GM11168 (cell line): ENCODE measurements around the gene KRTAP3-1.
"Not testable (repeated sequence)": the region's sequence is repeated elsewhere in the genome, so short reads cannot be mapped to it uniquely, and the experiment has no call there.

Source experiments
- in situ Hi-C: fragments of 300-500 bp; cut with MboI; formaldehyde crosslinking; loops from one replicate; pipeline ENCODE4 v1.12.0; 2022; ENCODE audit warnings: low sequenced_read_pairs; ENCODE audit not compliant: unreplicated experiment

Gene KRTAP3-1

DNA sequence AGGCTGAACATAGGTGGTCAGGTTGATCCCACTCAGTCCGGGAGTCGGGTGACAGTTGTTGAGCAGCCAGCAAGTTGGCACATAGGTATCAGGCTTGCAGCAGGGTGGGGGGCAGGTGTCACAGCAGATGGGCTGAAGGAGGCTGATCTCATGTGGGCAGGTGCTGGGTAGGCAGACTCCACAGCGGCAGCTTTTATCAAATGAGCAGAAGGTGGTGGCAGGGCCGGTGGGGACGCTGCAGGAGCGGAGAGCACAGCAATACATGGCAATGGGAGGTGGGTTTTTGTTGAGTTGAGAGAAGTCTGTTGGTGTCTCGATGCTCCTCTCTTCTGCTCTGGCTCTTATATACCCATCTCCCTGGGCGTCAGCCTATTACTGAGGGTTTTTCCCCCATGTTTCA lies at the start of gene KRTAP3-1:
KRTAP3-1 (minus strand) TSS at position 318 of the 400 bp plus-strand sequence; CDS start at position 264, 54 bp downstream.
- in situ Hi-C loops: no loop called here

DNA sequence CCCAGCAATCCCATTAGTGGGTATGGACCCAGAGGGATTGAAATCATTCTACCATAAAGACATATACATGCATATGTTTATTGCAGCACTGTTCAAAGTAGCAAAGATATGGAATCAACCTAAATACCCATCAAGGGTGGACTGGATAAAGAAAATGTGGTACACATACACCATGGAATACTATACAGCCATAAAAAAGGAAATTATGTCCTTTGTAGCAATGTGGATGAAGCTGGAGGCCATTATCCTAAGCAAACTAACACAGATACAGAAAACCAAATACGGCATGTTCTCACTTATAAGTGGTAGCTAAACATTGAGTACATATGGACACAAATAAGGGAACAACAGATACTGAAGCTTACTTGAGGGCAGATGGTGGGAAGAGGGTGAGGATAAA lies 48.6 kb upstream of the KRTAP3-1 start:
- in situ Hi-C loops: no loop called here

DNA sequence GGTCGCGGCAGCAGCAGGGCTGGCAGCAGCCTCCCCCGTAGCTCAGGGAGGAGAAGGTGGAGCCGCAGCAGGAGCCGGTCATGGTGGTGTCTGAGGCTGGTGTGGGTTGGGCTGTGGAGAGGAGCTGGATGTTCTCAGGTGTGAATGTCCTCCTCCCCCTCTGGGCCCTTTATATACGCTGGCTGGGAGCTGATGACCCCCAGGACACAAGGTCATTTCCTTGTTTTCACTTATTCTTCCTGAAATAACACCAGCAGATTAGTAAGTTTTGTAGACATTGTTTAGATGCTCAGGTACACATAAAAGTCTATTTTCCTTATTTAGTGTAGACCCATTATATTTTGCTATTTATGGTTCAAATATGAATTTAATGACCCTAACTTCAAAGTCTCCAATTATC lies 46.2 kb upstream of the KRTAP3-1 start, which contains the start of gene KRTAP2-2:
KRTAP2-2 (minus strand) TSS at position 101 of the 400 bp plus-strand sequence; CDS start at position 82, 19 bp downstream.
- in situ Hi-C loops: not testable (repeated sequence)

DNA sequence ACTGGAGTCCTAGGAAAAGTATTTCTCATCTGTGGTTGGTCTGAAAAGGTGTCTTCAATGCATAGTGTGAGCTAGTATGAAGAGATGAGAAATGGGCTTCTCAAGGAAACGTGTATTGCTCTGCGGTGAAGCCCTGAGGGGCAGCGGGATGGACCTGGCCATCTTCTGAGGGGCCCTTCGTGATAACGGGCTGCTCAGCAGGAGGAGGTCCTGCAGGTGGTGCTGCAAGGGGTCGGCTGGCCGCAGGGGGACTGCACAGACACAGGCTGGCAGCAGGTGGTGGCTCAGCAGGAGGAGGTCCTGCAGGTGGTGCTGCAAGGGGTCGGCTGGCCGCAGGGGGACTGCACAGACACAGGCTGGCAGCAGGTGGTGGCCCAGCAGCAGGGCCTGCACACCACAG lies 45.6 kb upstream of the KRTAP3-1 start:
- in situ Hi-C loops: not testable (repeated sequence)

DNA sequence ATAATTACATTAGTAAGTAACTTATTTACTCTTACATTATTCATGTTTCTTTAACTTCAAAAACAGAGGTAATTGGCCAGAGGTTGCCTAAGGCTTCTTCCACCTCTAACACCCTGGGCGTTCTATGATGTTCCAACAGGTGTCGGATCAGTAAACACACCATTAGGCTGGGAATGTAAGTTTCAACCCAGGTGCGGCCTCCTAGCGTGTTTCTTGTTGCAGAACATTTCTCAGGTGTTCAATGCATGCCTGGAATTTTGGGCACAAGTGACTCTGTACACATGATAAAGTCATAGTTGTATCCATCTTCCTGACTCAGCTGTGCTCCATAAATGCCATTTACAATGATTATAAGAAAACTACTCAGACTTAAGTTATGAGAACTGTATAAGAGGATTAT lies 45.1 kb upstream of the KRTAP3-1 start:
- in situ Hi-C loops: no loop called here

DNA sequence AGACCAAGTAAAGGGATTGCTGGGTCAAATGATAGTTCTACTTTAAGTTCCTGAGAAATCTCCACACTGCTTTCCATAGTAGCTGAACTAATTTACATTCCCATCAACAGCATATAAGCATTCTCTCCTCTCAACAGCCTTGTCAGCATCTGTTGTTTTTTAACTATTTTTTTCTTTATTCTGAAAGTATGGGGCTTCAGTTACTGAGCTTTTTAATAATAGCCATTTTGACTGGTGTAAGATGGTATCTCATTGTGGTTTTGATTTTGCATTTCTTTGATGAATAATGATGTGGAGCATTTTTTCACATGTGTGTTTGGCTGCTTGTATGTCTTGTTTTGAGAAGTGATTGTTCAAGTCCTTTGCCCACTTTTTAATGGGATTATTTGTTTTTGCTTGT lies 43.6 kb upstream of the KRTAP3-1 start:
- in situ Hi-C loops: no loop called here

DNA sequence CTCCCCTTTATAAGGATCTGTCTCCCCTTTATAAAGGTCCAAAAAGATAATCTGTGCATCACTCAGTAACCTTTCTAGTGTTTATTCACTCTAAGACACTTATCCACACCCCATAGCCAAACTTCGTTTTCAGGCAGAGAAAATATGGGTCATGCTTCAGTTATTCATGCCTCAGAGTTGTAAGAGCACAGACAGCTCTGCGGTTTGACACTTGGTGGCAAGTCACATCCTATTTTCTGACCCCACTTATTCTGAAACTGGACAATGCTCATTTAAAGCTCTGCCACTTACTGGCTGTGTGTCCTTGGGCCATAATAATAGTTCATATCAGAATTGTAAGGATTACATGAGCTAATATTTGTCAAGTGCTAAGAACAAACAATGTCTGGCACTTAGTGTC lies 40.2 kb upstream of the KRTAP3-1 start:
- in situ Hi-C loops: no loop called here

DNA sequence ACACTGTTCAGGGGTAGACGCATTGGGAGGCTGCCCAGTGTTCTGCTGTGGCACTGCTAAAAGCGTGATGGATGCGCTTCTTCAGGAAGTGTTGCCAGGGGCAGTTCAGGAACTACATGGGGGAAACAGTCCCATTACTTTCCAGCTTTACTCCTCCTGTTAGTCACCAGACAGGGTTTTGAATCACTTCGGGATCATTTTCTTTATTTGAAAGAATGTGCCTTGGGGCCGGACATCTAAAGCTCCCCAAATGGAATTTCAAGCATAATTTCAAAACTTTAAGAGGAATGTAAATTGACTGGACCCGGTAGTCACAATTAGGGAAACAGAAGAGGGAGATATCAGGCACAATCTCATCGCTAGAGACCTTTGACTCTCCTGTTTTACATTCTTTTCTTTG lies 39.5 kb upstream of the KRTAP3-1 start:
- in situ Hi-C loops: no loop called here

DNA sequence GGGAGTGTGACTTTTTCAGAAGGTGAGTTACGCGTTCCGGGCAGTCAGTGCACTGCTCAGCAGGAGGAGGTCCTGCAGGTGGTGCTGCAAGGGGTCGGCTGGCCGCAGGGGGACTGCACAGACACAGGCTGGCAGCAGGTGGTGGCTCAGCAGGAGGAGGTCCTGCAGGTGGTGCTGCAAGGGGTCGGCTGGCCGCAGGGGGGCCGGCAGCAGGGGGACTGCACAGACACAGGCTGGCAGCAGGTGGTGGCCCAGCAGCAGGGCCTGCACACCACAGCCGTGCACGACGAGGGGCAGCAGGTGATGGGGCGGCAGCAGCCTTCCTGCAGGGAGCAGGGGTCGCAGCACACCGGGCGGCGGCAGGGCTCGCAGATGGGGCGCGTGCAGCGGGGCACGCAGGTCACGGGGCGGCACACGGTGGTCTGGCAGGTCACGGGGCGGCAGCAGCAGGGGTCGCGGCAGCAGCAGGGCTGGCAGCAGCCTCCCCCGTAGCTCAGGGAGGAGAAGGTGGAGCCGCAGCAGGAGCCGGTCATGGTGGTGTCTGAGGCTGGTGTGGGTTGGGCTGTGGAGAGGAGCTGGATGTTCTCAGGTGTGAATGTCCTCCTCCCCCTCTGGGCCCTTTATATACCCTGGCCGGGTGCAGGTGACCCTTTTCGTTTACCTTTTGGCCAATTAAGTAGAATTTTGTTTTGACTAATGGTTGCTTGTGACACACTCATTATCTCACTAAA lies 38.0 kb upstream of the KRTAP3-1 start, which contains the start of gene KRTAP2-1:
KRTAP2-1 (minus strand) TSS at position 582 of the 731 bp plus-strand sequence; CDS start at position 533, 49 bp downstream.
- in situ Hi-C loops: not testable (repeated sequence)

DNA sequence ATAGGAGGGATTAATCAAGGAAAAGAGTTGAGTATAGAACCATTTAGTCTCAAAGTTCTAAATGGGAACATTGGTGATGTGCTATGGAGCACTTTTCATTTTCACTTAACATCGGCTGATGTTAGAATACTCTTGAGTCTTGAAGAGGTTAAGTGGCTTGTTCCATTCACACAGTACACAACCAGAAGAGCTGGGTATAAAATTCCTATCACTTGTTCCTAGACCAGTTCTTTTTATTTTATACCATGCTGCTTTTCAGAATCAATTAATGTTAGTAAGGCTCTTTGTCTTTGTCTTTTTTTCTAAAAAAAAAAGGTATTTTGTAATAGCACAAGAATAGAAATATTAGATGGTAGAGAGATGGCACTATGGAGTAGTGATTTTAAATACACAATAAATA lies 34.0 kb upstream of the KRTAP3-1 start:
- in situ Hi-C loops: no loop called here

DNA sequence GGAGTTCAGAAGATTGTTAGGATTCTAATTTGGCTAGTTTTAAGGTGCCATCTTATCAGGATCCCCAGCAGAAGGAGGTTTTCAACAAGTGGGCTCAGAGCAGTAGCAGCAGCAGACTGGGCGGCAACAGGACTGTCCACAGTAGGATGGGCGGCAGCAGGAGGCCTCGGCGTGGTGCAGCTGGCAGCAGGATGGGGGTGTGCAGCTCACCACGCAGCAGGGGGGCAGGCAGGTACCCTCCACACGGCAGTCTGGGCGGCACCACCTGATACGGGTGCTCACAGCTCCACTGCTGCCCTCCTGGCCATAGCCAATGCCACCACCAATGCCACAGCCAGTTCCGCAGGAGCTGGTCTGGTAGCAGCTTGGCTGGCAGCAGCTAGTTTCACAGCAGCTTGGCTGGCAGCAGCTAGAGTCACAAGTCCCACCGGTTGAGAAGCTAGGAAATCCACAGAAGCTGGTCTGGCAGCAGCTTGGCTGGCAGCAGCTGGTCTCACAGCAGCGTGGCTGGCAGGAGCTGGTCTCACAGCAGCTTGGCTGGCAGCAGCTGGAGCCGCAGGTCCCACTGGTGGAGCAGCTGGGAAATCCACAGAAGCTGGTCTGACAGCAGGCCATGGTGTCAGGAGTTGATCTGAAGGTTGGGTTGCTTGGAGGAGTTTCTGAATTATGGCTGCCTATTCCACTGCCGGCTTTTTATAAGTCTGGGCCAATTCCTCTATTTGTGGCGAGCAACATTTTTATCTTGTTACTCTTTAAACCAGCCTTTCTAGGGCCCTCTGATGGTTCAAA lies 32.0 kb upstream of the KRTAP3-1 start, which contains the start of gene KRTAP1-1:
KRTAP1-1 (minus strand) TSS at position 668 of the 789 bp plus-strand sequence; CDS start at position 615, 53 bp downstream.
- in situ Hi-C loops: not testable (repeated sequence)

DNA sequence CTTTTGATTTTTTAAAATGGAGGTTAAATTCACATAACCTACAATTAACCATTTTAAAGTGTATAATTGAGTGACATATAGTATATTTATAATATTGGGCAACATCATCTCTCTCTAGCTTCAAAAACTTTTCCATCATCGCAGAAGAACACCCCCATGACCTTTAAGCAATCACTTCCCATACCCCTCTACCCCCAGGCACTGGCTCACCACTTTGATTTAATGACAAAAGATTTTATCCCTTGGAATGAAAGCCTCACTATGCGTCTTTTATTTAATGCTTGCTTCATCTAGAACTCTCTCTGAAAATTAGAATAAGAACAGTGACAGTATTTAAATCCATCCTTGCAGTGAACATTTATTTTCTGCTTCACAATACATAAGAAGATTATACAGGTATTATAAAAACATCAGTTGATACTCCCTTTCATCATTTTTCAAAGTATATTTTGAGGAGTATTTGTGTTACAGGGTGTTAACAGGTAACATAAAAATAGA lies 29.0 kb upstream of the KRTAP3-1 start:
- in situ Hi-C loops: no loop called here

DNA sequence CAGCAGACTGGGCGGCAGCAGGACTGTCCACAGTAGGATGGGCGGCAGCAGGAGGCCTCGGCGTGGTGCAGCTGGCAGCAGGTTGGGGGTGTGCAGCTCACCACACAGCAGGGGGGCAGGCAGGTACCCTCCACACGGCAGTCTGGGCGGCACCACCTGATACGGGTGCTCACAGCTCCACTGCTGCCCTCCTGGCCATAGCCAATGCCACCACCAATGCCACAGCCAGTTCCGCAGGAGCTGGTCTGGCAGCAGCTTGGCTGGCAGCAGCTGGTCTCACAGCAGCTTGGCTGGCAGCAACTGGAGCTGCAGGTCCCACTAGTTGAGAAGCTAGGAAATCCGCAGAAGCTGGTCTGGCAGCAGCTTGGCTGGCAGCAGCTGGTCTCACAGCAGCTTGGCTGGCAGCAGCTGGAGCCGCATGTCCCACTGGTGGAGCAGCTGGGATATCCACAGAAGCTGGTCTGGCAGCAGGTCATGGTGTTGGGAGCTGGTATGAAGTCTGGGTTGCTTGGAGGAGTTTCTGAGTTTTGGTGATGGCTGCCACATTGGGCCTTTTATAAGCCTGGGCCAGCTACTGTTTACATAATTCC lies 25.5 kb upstream of the KRTAP3-1 start, which contains the start of gene KRTAP1-3:
KRTAP1-3 (minus strand) TSS at position 529 of the 590 bp plus-strand sequence; CDS start at position 476, 53 bp downstream.
- in situ Hi-C loops: not testable (repeated sequence)

DNA sequence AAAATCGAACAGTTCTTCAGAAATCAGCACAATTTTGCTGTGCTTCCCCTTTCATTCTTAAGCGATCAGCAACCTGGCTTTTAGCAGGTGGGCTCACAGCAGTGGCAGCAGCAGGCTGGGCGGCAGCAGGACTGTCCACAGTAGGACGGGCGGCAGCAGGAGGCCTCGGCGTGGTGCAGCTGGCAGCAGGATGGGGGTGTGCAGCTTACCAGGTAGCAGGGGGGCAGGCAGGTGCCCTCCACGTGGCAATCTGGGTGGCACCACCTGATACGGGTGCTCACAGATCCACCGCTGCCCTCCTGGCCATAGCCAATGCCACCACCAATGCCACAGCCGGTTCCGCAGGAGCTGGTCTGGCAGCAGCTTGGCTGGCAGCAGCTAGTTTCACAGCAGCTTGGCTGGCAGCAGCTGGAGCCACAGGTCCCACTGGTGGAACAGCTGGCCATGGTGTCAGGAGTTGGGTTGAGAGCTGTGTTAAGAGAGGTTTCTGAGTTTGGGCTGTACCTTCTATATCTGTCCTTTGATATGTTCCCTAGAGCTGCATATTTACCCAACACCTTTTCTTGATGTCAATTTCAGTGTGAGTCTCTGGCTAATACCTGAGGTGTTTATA lies 20.8 kb upstream of the KRTAP3-1 start, which contains the start of gene KRTAP1-4:
KRTAP1-4 (minus strand) TSS at position 563 of the 613 bp plus-strand sequence; CDS start at position 446, 117 bp downstream.
- in situ Hi-C loops: no loop called here

DNA sequence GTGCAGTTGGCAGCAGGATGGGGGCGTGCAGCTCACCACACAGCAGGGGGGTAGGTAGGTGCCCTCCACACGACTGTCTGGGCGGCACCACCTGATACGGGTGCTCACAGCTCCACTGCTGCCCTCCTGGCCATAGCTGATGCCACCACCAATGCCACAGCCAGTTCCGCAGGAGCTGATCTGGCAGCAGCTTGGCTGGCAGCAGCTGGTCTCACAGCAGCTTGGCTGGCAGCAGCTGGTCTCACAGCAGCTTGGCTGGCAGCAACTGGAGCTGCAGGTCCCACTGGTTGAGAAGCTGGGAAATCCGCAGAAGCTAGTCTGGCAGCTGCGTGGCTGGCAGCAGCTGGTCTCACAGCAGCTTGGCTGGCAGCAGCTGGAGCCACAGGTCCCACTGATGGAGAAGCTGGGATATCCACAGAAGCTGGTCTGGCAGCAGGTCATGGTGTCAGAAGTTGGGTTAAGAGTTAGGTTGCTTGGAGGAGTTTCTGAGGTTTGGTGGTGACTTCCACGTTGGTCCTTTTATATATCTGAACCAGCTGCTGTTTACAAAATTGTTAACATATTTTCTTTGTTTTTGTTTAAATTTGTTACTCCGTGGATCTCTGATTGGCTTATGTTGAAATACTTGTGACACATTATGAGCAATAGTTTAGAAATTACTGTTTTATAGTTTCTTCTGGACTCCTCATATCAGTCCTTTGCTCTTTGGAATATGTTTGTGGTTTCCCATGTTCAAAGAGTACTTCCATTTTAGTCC lies 18.0 kb upstream of the KRTAP3-1 start, which contains the start of gene KRTAP1-5:
KRTAP1-5 (minus strand) TSS at position 494 of the 757 bp plus-strand sequence; CDS start at position 441, 53 bp downstream.
- in situ Hi-C loops: no loop called here

DNA sequence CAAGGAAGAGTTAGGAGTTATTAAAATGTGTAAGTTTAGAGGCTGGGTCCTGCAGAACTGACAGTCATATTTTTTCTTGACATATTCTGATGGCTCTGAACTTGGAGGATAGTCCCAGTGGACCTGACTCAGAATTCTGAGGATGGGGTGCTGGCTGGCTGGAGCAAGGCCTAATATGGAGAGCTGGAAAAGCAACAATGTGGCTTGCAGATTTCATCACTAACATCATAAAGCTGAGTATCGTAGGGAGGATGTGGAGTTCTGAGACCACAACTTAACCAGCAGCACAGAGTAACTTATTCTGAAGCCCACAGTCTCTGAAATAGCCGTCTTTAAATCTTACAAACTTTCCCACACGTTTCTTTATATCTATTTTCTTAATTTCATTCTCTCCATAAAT lies 15.8 kb upstream of the KRTAP3-1 start:
- in situ Hi-C loops: no loop called here

DNA sequence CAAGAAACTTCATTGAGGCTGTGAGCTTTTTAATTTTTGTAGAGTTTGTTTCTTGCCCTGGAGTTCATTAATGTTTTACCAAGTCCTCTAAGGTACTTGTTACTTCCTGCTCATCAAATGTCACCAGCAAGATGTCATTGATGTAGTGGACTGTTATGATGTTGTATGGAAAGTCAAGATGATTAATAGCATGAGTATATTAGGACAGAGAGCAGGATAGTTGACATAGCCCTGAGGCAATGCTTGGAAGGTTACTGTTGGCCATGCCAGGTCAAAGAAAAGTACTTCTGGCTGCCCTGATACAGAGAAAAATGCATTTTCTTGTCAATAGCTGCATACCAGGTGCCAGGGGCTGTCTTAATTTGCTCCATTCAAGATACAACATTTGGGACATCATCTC lies 11.4 kb upstream of the KRTAP3-1 start:
- in situ Hi-C loops: no loop called here

DNA sequence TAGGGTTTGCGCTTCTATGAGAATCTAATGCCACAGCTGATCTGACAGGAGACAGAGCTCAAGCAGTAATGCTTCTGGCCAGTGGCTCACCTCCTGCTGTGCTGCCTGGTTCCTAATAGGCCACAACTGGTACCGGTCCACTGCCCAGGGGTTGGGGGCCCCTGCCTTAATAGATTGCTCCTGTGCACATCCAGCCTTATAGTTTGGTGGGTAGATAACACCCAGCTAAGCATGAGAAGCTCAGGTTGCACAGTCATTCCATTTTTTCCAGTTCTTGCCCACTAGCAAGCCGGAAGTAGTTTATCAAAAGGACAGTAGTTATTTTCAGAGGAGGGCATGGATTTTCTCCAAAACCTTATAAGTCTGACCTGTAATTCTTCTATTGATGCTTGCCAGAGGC lies 10.5 kb upstream of the KRTAP3-1 start:
- in situ Hi-C loops: no loop called here

DNA sequence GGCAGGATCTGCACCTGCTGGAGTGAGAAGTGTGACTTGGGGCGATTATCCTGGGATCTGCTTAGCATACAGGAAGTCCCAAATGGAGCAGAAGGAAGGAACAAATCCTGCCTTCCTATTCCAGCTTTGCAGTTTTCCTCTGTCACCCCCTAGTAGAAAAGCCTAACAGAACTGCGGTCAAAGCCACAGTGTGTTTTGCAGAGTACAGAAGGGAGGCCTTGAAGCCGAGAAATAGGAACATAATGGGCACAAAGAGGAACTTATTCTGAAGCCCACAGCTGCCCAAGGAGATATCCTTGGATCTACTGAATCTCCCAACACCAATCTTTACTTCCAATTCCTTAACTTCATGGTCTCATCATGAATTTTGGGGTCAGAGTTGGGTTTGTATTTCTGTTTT lies 9.6 kb upstream of the KRTAP3-1 start:
- in situ Hi-C loops: no loop called here
